Hepatocyte (in vitro differentiated cells): ENCODE data around the gene CASKIN1. TPM values are rescaled to one million over a fixed set of nuclear protein-coding genes. Genes with fewer than 3 reads are reported as not detected.
A peak's percentile ranks its signal among the peaks of the same experiment; 100 is the strongest.

Experiments
- DNase-seq: peaks from one replicate; pipeline ENCODE4 v3.0.0-alpha.2; 2016; ENCODE audit warnings: low spot score
- H2AFZ ChIP-seq: fragments of 200-600 bp; sonication (generic); 2 replicates; pipeline ENCODE4 v1.6.0; 2016; ENCODE audit warnings: antibody characterized with exemption, mild to moderate bottlenecking
- H3K27ac ChIP-seq: fragments of 200-600 bp; sonication (generic); 2 replicates; pipeline ENCODE4 v1.5.1; 2016; ENCODE audit warnings: mild to moderate bottlenecking
- H3K27me3 ChIP-seq: fragments of 200-600 bp; sonication (generic); 2 replicates; pipeline ENCODE4 v1.6.1; 2016
- H3K36me3 ChIP-seq: fragments of 200-600 bp; sonication (generic); replicated peaks from 2 replicates; pipeline ENCODE4 v1.5.1; 2016; ENCODE audit warnings: low read depth; ENCODE audit not compliant: insufficient read depth
- H3K4me1 ChIP-seq: fragments of 200-600 bp; sonication (generic); 2 replicates; pipeline ENCODE4 v1.5.1; 2016; ENCODE audit warnings: mild to moderate bottlenecking, moderate library complexity; ENCODE audit not compliant: insufficient read depth
- H3K4me2 ChIP-seq: fragments of 200-600 bp; sonication (generic); 2 replicates; pipeline ENCODE4 v1.6.0; 2016
- H3K4me3 ChIP-seq: fragments of 200-600 bp; sonication (generic); 2 replicates; pipeline ENCODE4 v1.5.1; 2016; ENCODE audit warnings: mild to moderate bottlenecking
- H3K79me2 ChIP-seq: fragments of 200-600 bp; sonication (generic); 2 replicates; pipeline ENCODE4 v1.6.0; 2017; ENCODE audit warnings: mild to moderate bottlenecking
- H3K9me2 ChIP-seq: fragments of 200-600 bp; sonication (generic); replicated peaks from 2 replicates; pipeline ENCODE4 v1.6.0; 2017; ENCODE audit warnings: mild to moderate bottlenecking; ENCODE audit not compliant: insufficient read depth
- H3K9me3 ChIP-seq: fragments of 200-600 bp; sonication (generic); 2 replicates; pipeline ENCODE4 v1.5.1; 2016; ENCODE audit warnings: low read depth, mild to moderate bottlenecking
- H4K20me1 ChIP-seq: fragments of 200-600 bp; sonication (generic); 2 replicates; pipeline ENCODE4 v1.6.0; 2016; ENCODE audit warnings: mild to moderate bottlenecking; ENCODE audit not compliant: insufficient read depth, poor library complexity, severe bottlenecking
- EZH2 ChIP-seq: fragments of 200-600 bp; sonication (generic); IDR thresholded peaks from 2 replicates; pipeline ENCODE4 v1.6.1; 2016; ENCODE audit warnings: antibody characterized with exemption, mild to moderate bottlenecking, borderline replicate concordance
- EZH2phosphoT487 ChIP-seq: fragments of 200-600 bp; sonication (generic); IDR thresholded peaks from one replicate; pipeline ENCODE4 v1.6.1; 2018; ENCODE audit warnings: antibody characterized with exemption, mild to moderate bottlenecking, low read depth, moderate library complexity; ENCODE audit not compliant: unreplicated experiment, severe bottlenecking
- WGBS: methylation state at CpG from one replicate; pipeline ENCODE4 v1.1.6; 2016; ENCODE audit warnings: low lambda C conversion rate; ENCODE audit errors: missing lambda C conversion rate; 5-methylcytosine and 5-hydroxymethylcytosine counted together
- polyA plus RNA-seq: library from polyadenylated mRNA; unstranded; fragments of >200 nt; fragmentation: Nextera tagmentation; extraction: Ambion mirVana; gene quantifications from 2 replicates; pipeline ENCODE4 v1.2.1, GENCODE V29; 2016
- total RNA-seq: library from RNA; depleted of rRNA; stranded (reverse); fragments of >200 nt; gene quantifications from 2 replicates; pipeline ENCODE4 v1.2.3, GENCODE V29; 2014
- TF ChIP-seq, protein P1 (sequence below): fragments of 200-600 bp; sonication (generic); IDR thresholded peaks from 2 replicates; pipeline ENCODE4 v1.5.1; 2016; ENCODE audit warnings: antibody characterized with exemption, mild to moderate bottlenecking; ENCODE audit not compliant: poor library complexity

Gene CASKIN1
- total and polyA plus RNA-seq, 2 experiments from 2014 or later: 0.47 to 1.7 TPM

DNA sequence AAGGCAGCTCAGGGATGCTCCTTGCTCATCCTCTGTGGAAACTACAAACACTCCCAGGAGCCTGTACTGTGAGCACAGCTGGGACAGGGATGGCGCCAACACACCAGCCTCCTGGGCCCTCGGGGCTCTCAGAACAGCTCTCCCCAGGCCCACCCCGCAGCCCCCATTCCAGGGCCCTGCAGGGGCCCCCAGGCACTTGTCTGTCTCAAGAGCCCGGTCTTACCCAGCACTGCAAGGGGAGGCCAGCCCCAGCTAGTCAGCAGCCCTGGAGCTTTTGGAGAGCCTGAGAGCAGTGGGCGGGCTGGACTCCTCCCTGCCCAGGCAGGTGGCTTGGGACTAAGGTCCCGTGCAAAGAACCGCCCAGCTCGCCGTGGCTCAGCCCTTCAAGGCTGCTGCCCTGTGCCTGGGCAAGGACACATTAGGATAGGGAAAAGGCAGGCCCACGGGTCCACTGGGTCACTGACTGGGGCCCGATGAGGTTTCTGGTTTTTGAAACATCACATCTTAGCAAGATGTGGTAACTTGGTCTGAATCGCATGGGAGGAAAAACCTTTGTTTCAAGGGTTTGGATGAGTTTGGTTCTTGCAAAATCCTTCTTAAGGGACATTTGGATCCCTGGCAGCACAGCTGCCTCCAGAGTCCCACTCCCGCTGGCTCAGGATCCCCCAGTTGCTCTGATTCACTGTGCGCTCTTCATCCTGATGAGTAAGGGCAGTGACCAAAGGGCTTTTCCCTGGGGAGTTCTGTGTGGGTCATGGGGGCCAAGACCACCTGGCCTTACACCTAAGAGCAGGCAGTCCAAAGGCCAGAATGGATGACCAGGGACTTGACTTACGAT is 42.7 kb upstream of the CASKIN1 start:
- Histone ChIP-seq H3K4me2 (no peak overlapping the region), H4K20me1 (peaks cover 14% of the 10 kb centered on the region), H2AFZ (no peak overlapping the region), H3K27ac (no peak overlapping the region), H3K36me3 (no peaks in the 10 kb centered on the region), H3K9me3 (no peaks in the 10 kb centered on the region), H3K4me3 (no peak overlapping the region), H3K27me3 (peaks cover 26% of the 10 kb centered on the region), H3K4me1 (peaks cover 16% of the 10 kb centered on the region), H3K9me2 (no peaks in the 10 kb centered on the region), H3K79me2 (no peaks in the 10 kb centered on the region)
- 79% methylated on average over 12 of the region's 15 CpGs for WGBS
- no peak for TF ChIP-seq EZH2
- TF ChIP-seq EZH2phosphoT487: no peak
- TF ChIP-seq, protein P1, sequence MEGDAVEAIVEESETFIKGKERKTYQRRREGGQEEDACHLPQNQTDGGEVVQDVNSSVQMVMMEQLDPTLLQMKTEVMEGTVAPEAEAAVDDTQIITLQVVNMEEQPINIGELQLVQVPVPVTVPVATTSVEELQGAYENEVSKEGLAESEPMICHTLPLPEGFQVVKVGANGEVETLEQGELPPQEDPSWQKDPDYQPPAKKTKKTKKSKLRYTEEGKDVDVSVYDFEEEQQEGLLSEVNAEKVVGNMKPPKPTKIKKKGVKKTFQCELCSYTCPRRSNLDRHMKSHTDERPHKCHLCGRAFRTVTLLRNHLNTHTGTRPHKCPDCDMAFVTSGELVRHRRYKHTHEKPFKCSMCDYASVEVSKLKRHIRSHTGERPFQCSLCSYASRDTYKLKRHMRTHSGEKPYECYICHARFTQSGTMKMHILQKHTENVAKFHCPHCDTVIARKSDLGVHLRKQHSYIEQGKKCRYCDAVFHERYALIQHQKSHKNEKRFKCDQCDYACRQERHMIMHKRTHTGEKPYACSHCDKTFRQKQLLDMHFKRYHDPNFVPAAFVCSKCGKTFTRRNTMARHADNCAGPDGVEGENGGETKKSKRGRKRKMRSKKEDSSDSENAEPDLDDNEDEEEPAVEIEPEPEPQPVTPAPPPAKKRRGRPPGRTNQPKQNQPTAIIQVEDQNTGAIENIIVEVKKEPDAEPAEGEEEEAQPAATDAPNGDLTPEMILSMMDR: no peak
- no peak for DNase-seq

DNA sequence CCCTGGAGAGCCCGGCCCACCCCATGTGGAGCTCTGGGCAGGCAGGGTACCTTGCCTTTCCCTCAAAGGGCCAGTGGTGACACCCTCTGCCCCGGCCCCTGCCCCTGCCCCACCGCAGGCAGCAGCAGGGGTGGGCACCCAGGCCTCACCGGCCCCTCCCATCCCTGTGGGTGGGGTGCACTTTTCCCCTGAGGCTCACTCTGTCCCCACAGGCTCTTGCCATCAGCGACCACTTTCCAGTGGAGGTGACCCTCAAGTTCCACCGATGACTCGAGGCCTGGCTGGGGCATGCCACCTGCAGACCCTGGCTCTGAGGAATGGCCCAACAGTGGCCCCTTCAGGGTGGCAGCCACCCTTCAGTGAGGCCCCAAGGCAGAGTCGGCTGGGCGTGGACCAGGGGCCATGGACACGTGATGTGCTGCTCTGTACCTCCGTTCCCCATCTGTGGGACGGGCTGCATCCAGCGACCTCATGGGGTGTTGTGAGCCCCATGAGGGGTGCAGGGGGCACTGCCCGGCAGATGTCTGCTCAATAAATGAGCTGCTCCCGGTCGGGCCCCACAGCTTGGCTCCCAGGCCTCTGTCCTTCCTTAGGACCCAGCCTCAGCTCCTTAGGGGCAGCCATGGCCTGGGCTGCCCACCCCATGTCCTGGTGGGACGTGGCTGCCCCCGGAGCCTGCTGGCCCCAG is 41.9 kb upstream of the CASKIN1 start:
- Histone ChIP-seq H3K27me3 (peaks cover 26% of the 10 kb centered on the region), H3K9me2 (no peaks in the 10 kb centered on the region), H3K36me3 (no peaks in the 10 kb centered on the region), H3K4me3 (no peak overlapping the region), H2AFZ (no peak overlapping the region), H3K4me2 (no peak overlapping the region), H4K20me1 (peaks cover 14% of the 10 kb centered on the region), H3K9me3 (no peaks in the 10 kb centered on the region), H3K4me1 (peaks cover 16% of the 10 kb centered on the region), H3K79me2 (no peaks in the 10 kb centered on the region), H3K27ac (no peak overlapping the region)
- 63% methylated on average over 18 of the region's 18 CpGs for WGBS
- DNase-seq: no peak
- no peak for TF ChIP-seq EZH2phosphoT487
- TF ChIP-seq EZH2: no peak
- TF ChIP-seq, protein P1: no peak

DNA sequence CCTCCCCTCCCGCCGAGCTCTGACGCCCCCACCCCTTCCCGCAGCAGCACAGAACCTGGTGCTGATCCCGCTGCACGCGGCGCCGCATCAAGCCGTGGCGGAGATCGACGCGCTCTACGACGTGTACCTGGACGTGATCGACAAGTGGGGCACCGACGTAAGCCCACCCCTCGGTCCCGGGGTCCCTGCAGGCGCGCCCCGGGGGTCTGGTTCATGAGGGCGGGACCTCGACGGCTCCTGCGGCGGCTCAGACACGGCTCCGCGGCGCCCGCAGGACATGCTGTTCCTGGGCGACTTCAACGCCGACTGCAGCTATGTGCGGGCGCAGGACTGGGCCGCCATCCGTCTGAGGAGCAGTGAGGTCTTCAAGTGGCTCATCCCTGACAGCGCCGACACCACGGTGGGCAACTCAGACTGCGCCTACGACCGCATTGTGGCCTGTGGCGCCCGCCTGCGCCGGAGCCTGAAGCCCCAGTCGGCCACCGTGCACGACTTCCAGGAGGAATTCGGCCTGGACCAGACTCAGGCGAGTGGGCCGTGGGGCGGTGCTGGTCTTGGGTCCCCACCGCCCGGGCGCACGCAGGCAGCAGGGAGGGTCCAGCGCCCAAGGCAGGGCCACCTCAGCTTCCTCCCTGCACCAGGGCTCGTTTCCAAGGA is 41.2 kb upstream of the CASKIN1 start:
- TF ChIP-seq EZH2: no peak
- TF ChIP-seq, protein P1: no peak
- peak; percentile 73 for TF ChIP-seq EZH2phosphoT487
- H3K27me3 ChIP-seq: peaks cover 26% of the 10 kb centered on the region
- H3K27ac ChIP-seq: no peak overlapping the region
- WGBS: 20% methylated on average over 53 of the region's 65 CpGs
- H3K4me2 ChIP-seq: peak overlapping the region; percentile 87
- DNase-seq: no peak
- no peaks in the 10 kb centered on the region for H3K9me3 ChIP-seq
- H3K9me2 ChIP-seq: no peaks in the 10 kb centered on the region
- no peak overlapping the region for H3K4me3 ChIP-seq
- H3K79me2 ChIP-seq: no peaks in the 10 kb centered on the region
- no peak overlapping the region for H2AFZ ChIP-seq
- no peaks in the 10 kb centered on the region for H3K36me3 ChIP-seq
- H3K4me1 ChIP-seq: peaks cover 16% of the 10 kb centered on the region
- peaks cover 14% of the 10 kb centered on the region for H4K20me1 ChIP-seq
